Panc1 (cell line): ENCODE results near the gene USP53.
A peak's percentile ranks its signal among the peaks of the same experiment; 100 is the strongest.

Experiments used
- CTCF ChIP-seq: fragments of 450-650 bp; IDR thresholded peaks from 2 replicates; pipeline ENCODE4 v1.5.1; 2017; ENCODE audit warnings: mild to moderate bottlenecking
- POLR2AphosphoS5 ChIP-seq: IDR thresholded peaks from 2 replicates; pipeline ENCODE4 v1.6.1; 2012; ENCODE audit warnings: mild to moderate bottlenecking, low read depth, low read length, moderate library complexity
- REST ChIP-seq, 2 experiments: IDR thresholded peaks; 2 replicates each; pipeline ENCODE4 v1.6.1; 2011 to 2012; ENCODE audit warnings: low read depth in 2 of 2, control low read depth in 1 of 2, low read length in 1 of 2, mild to moderate bottlenecking in 1 of 2, moderate library complexity in 1 of 2; ENCODE audit not compliant: insufficient read depth in 1 of 2
- SIN3A ChIP-seq: IDR thresholded peaks from 2 replicates; pipeline ENCODE4 v1.6.1; 2012; ENCODE audit warnings: low read depth, mild to moderate bottlenecking, low read length, moderate library complexity, borderline replicate concordance; ENCODE audit not compliant: insufficient read depth
- TCF7L2 ChIP-seq: IDR thresholded peaks from 2 replicates; pipeline ENCODE4 v1.6.1; 2011; ENCODE audit warnings: mild to moderate bottlenecking, low read depth, low read length, inconsistent platforms

GRCh38 chr4:119212234-119212963, at the start of gene USP53:
- no peak for TF ChIP-seq CTCF
- no peak for TF ChIP-seq TCF7L2
- peak; percentile 77 for TF ChIP-seq POLR2AphosphoS5
- no peak for TF ChIP-seq REST (IDR thresholded peaks at IDR 0.05; ENCODE audit: insufficient read depth in 1 of 2, low read depth in 2 of 2, low read length in 1 of 2)
- no peak for TF ChIP-seq SIN3A
